SK-N-SH (cell line): ENCODE measurements around the gene LIPT1. TPM values are rescaled to one million over a fixed set of nuclear protein-coding genes. Genes with fewer than 3 reads are reported as not detected.

Source experiments
- CTCF ChIA-PET: fragments of 300-600, 350-600 bp; formaldehyde crosslinking; extraction: SDS; loops from one replicate; lab custom pipeline; 2021; lab: Yijun Ruan, JAX
- POLR2A ChIA-PET: fragments of 350-600 bp; sonication (Branson Sonifier 250); formaldehyde crosslinking; extraction: SDS; loops from one replicate; lab custom pipeline; 2020; ENCODE audit warnings: antibody characterized with exemption, inconsistent platforms; lab: Yijun Ruan, JAX
- DNase-seq: peaks from one replicate; pipeline ENCODE4 v3.0.0; 2012
- H2AFZ ChIP-seq: fragments of 200-600 bp; sonication (generic); 2 replicates; pipeline ENCODE4 v1.8.1; 2016; ENCODE audit warnings: antibody characterized with exemption, mild to moderate bottlenecking, low read depth
- H3F3A ChIP-seq: fragments of 200-600 bp; sonication (generic); replicated peaks from 2 replicates; pipeline ENCODE3; 2016; ENCODE audit warnings: antibody characterized with exemption, mild to moderate bottlenecking; ENCODE audit not compliant: insufficient read depth
- H3K27ac ChIP-seq, 2 experiments: fragments of 200-500 bp in 1 of 2; fragments of 200-600 bp in 1 of 2; sonication (Bioruptor generic) in 1 of 2; sonication (generic), shearing (Covaris generic) in 1 of 2; 2 replicates each; pipeline versions ENCODE4 v1.5.1 to v1.6.1; 2014 to 2016; ENCODE audit warnings: low read depth in 2 of 2, inconsistent platforms in 1 of 2, low read length in 1 of 2, mild to moderate bottlenecking in 1 of 2, mixed read lengths in 1 of 2
- H3K27me3 ChIP-seq: fragments of 200-600 bp; sonication (generic), shearing (Covaris generic); 2 replicates; pipeline ENCODE4 v1.6.1; 2016; ENCODE audit warnings: mixed run types; ENCODE audit not compliant: insufficient read depth
- H3K36me3 ChIP-seq, 2 experiments: fragments of 200-500 bp in 1 of 2; fragments of 200-600 bp in 1 of 2; sonication (Bioruptor generic) in 1 of 2; sonication (generic) in 1 of 2; replicated peaks in 1 of 2; 2 replicates each; pipeline versions ENCODE3 to v1.5.1; 2014 to 2016; ENCODE audit warnings: low read length in 1 of 2, mild to moderate bottlenecking in 1 of 2; ENCODE audit not compliant: insufficient read depth in 2 of 2, control insufficient read depth in 1 of 2
- H3K4me1 ChIP-seq, 2 experiments: fragments of 200-500 bp in 1 of 2; fragments of 200-600 bp in 1 of 2; sonication (Bioruptor generic) in 1 of 2; sonication (generic), shearing (Covaris generic) in 1 of 2; 2 replicates each; pipeline versions ENCODE4 v1.5.1 to v1.6.1; 2014 to 2016; ENCODE audit warnings: low read depth in 1 of 2, low read length in 1 of 2, mixed run types in 1 of 2; ENCODE audit not compliant: insufficient read depth in 2 of 2, control insufficient read depth in 1 of 2
- H3K4me2 ChIP-seq: fragments of 200-600 bp; sonication (generic), shearing (Covaris generic); 2 replicates; pipeline ENCODE4 v1.6.1; 2017; ENCODE audit warnings: mixed run types
- H3K4me3 ChIP-seq, 2 experiments: fragments of 200-500 bp in 1 of 2; fragments of 200-600 bp in 1 of 2; sonication (Bioruptor generic) in 1 of 2; sonication (generic), shearing (Covaris generic) in 1 of 2; 2 replicates each; pipeline versions ENCODE4 v1.5.1 to v1.8.1; 2014 to 2016; ENCODE audit warnings: low read depth in 2 of 2, inconsistent platforms in 1 of 2, low read length in 1 of 2, mild to moderate bottlenecking in 1 of 2, mixed read lengths in 1 of 2, moderate library complexity in 1 of 2
- H3K79me2 ChIP-seq: fragments of 200-600 bp; sonication (generic); 2 replicates; pipeline ENCODE4 v1.8.1; 2017; ENCODE audit warnings: mild to moderate bottlenecking; ENCODE audit not compliant: insufficient read depth
- H3K9ac ChIP-seq: fragments of 200-600 bp; sonication (generic); 2 replicates; pipeline ENCODE4 v1.6.1; 2017; ENCODE audit warnings: mixed run types
- H3K9me2 ChIP-seq: fragments of 200-600 bp; sonication (generic); 2 replicates; pipeline ENCODE4 v1.6.1; 2017; ENCODE audit warnings: mixed run types
- H3K9me3 ChIP-seq: fragments of 200-600 bp; sonication (generic); 2 replicates; pipeline ENCODE4 v1.6.1; 2017; ENCODE audit warnings: mixed run types, mild to moderate bottlenecking, moderate library complexity
- H4K20me1 ChIP-seq: fragments of 200-600 bp; sonication (generic); 2 replicates; pipeline ENCODE4 v1.6.1; 2017; ENCODE audit warnings: mild to moderate bottlenecking, mixed run types; ENCODE audit not compliant: insufficient read depth
- ELF1 ChIP-seq: IDR thresholded peaks from 2 replicates; pipeline ENCODE4 v1.4.0; 2012
- EP300 ChIP-seq, 2 experiments: IDR thresholded peaks; 2 replicates each; pipeline versions ENCODE4 v1.4.0 to v1.6.1; 2012; ENCODE audit warnings: borderline replicate concordance in 1 of 2, low read depth in 1 of 2, low read length in 1 of 2
- EZH2phosphoT487 ChIP-seq: fragments of 200-600 bp; sonication (generic); IDR thresholded peaks from 2 replicates; pipeline ENCODE4 v1.6.1; 2017; ENCODE audit warnings: low read depth, mixed run types, mild to moderate bottlenecking, antibody characterized with exemption, moderate library complexity, borderline replicate concordance
- FOXJ3 ChIP-seq: sonication (generic); formaldehyde crosslinking; IDR thresholded peaks from 2 replicates; pipeline ENCODE4 v1.5.1; 2020; ENCODE audit warnings: mild to moderate bottlenecking, missing genetic modification reagents
- FOXM1 ChIP-seq: IDR thresholded peaks from 2 replicates; pipeline ENCODE4 v1.4.0; 2012; ENCODE audit warnings: low read depth, mild to moderate bottlenecking
- GABPA ChIP-seq: IDR thresholded peaks from 2 replicates; pipeline ENCODE4 v1.4.0; 2012; ENCODE audit warnings: low read depth, mild to moderate bottlenecking
- MAX ChIP-seq: IDR thresholded peaks from 2 replicates; pipeline ENCODE4 v1.4.0; 2012; ENCODE audit warnings: low read depth
- MEF2A ChIP-seq: IDR thresholded peaks from 2 replicates; pipeline ENCODE4 v1.4.0; 2012; ENCODE audit warnings: low read depth, borderline replicate concordance
- MXI1 ChIP-seq: IDR thresholded peaks from 2 replicates; pipeline ENCODE4 v1.6.1; 2012; ENCODE audit warnings: mild to moderate bottlenecking, low read depth, low read length, improper control_type of control experiment
- NFIC ChIP-seq: IDR thresholded peaks from 2 replicates; pipeline ENCODE4 v1.4.0; 2012; ENCODE audit warnings: borderline replicate concordance
- NRF1 ChIP-seq: IDR thresholded peaks from 2 replicates; pipeline ENCODE4 v1.6.1; 2012; ENCODE audit warnings: low read depth, mild to moderate bottlenecking, low read length
- PBX3 ChIP-seq: IDR thresholded peaks from 2 replicates; pipeline ENCODE4; 2012
- RAD21 ChIP-seq: IDR thresholded peaks from 2 replicates; pipeline ENCODE4 v1.6.1; 2012; ENCODE audit warnings: mild to moderate bottlenecking, low read length
- RCOR1 ChIP-seq: fragments of 150-350 bp; IDR thresholded peaks from 2 replicates; pipeline ENCODE4 v1.6.1; 2017; ENCODE audit warnings: antibody characterized with exemption, low read length
- REST ChIP-seq: IDR thresholded peaks from 2 replicates; pipeline ENCODE4 v1.6.1; 2012; ENCODE audit warnings: mild to moderate bottlenecking, low read depth, low read length, moderate library complexity
- RXRA ChIP-seq: IDR thresholded peaks from 2 replicates; pipeline ENCODE4 v1.4.0; 2012; ENCODE audit warnings: low read depth, mild to moderate bottlenecking, borderline replicate concordance
- SIN3A ChIP-seq: IDR thresholded peaks from 2 replicates; pipeline ENCODE4 v1.6.1; 2012; ENCODE audit warnings: low read depth, mild to moderate bottlenecking, low read length, moderate library complexity, borderline replicate concordance
- SMC3 ChIP-seq: IDR thresholded peaks from 2 replicates; pipeline ENCODE4 v1.6.1; 2012; ENCODE audit warnings: low read depth, low read length, improper control_type of control experiment
- TAF1 ChIP-seq: IDR thresholded peaks from 2 replicates; pipeline ENCODE4 v1.6.1; 2012; ENCODE audit warnings: low read depth, mild to moderate bottlenecking, low read length, moderate library complexity, borderline replicate concordance
- TCF12 ChIP-seq: IDR thresholded peaks from 2 replicates; pipeline ENCODE4 v1.4.0; 2012
- TEAD4 ChIP-seq: IDR thresholded peaks from 2 replicates; pipeline ENCODE4 v1.4.0; 2012; ENCODE audit warnings: mild to moderate bottlenecking, borderline replicate concordance; ENCODE audit not compliant: insufficient read depth
- YY1 ChIP-seq: IDR thresholded peaks from 2 replicates; pipeline ENCODE4 v1.4.0; 2012; ENCODE audit warnings: low read depth, mild to moderate bottlenecking
- WGBS: methylation state at CpG from one replicate; pipeline ENCODE4 v1.1.6; 2017; ENCODE audit warnings: low lambda C conversion rate; 5-methylcytosine and 5-hydroxymethylcytosine counted together
- polyA plus RNA-seq, 3 experiments: library from polyadenylated mRNA; depleted of rRNA; stranded (reverse); fragments of >200 nt; gene quantifications; 2 replicates each; pipeline ENCODE4 v1.2.3, GENCODE V29; 2012
- TF ChIP-seq, protein P1 (sequence below): fragments of 150-350 bp; IDR thresholded peaks from 2 replicates; pipeline ENCODE4 v1.6.1; 2017; ENCODE audit warnings: antibody characterized with exemption, low read length, low read depth, borderline replicate concordance
- TF ChIP-seq, protein P2 (sequence below): IDR thresholded peaks from 2 replicates; pipeline ENCODE4 v1.4.0; 2012; ENCODE audit warnings: low read depth, borderline replicate concordance

LIPT1 gene
- polyA plus RNA-seq, 1 of the 3 experiments (the other 2 are of a cell fraction), result 5.4 TPM

- H4K20me1 ChIP-seq, result peaks cover 10% of the 10 kb centered on the region; the same call in 1 of the 2 replicates
- peak within 1 kb of the TSS; percentile 80 for H3K9ac ChIP-seq
- DNase-seq, result peak; percentile 82
- H3K9me3 ChIP-seq, result no peaks in the 10 kb centered on the region
- peak within 1 kb of the TSS; percentile 88 for H3K4me2 ChIP-seq
- WGBS, result under 1% methylated on average over 31 of the region's 39 CpGs
- CTCF ChIA-PET, result interaction anchor here (0.6 to 2.1 kb wide), 16 partner anchors 8 to 523 kb away, joined by 3 to 11 read pairs (median 3); partner anchors contain the start of genes EIF5B, LIPT1 and TSGA10
- peaks cover 0 to 3% of the 10 kb centered on the region in 2 experiments for H3K36me3 ChIP-seq
- H3K27me3 ChIP-seq, result no peaks in the 10 kb centered on the region
- H3K79me2 ChIP-seq, result peaks cover 85% of the 10 kb centered on the region
- peak within 1 kb of the TSS; percentile 89 to 95 for H3K4me3 ChIP-seq
- POLR2A ChIA-PET, result interaction anchor here (0.6 to 2.0 kb wide), 3 partner anchors 26 to 156 kb away, joined by 3 to 8 read pairs (median 4); partner anchors contain the start of genes C2orf15, EIF5B, LIPT1 and TSGA10
- H3F3A ChIP-seq, result peaks cover 5% of the 10 kb centered on the region
- H3K9me2 ChIP-seq, result no peaks in the 10 kb centered on the region
- H2AFZ ChIP-seq, result peak within 1 kb of the TSS; percentile 91
- H3K4me1 ChIP-seq, result peaks cover 0 to 16% of the 10 kb centered on the region in 2 experiments; a peak in 2 of 4 replicates
- peak within 1 kb of the TSS; percentile 69 to 91 for H3K27ac ChIP-seq
- peak; percentile 89 for TF ChIP-seq MXI1
- peak; percentile 94 for TF ChIP-seq GABPA
- TF ChIP-seq MEF2A, result no peak
- peak; percentile 96 for TF ChIP-seq ELF1
- peak; percentile 88 for TF ChIP-seq MAX
- no peak for TF ChIP-seq FOXM1
- TF ChIP-seq SMC3, result peak; percentile 4; the same call in 1 of the 2 replicates
- peak; percentile 72 for TF ChIP-seq REST
- TF ChIP-seq RAD21, result no peak
- TF ChIP-seq, protein P1, sequence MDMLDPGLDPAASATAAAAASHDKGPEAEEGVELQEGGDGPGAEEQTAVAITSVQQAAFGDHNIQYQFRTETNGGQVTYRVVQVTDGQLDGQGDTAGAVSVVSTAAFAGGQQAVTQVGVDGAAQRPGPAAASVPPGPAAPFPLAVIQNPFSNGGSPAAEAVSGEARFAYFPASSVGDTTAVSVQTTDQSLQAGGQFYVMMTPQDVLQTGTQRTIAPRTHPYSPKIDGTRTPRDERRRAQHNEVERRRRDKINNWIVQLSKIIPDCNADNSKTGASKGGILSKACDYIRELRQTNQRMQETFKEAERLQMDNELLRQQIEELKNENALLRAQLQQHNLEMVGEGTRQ, result peak; percentile 73
- TF ChIP-seq NRF1, result peak; percentile 81
- TF ChIP-seq EP300 (IDR thresholded peaks at IDR 0.05; ENCODE audit: borderline replicate concordance in 1 of 2, low read depth in 1 of 2, low read length in 1 of 2), result no peak; a peak in 2 of 4 replicates
- no peak for TF ChIP-seq NFIC
- no peak for TF ChIP-seq EZH2phosphoT487
- TF ChIP-seq RCOR1, result no peak
- TF ChIP-seq, protein P2, sequence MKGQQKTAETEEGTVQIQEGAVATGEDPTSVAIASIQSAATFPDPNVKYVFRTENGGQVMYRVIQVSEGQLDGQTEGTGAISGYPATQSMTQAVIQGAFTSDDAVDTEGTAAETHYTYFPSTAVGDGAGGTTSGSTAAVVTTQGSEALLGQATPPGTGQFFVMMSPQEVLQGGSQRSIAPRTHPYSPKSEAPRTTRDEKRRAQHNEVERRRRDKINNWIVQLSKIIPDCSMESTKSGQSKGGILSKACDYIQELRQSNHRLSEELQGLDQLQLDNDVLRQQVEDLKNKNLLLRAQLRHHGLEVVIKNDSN, result peak; percentile 96
- TF ChIP-seq PBX3, result no peak
- peak; percentile 95; the same call in 1 of the 2 replicates for TF ChIP-seq SIN3A
- no peak for TF ChIP-seq FOXJ3
- TF ChIP-seq RXRA, result no peak
- TF ChIP-seq TAF1, result peak; percentile 98
- TF ChIP-seq TEAD4, result no peak
- TF ChIP-seq TCF12, result peak; percentile 22; the same call in 1 of the 2 replicates
- 0 out of 2 replicates have a peak, but pooled peaks have one; percentile 32 for TF ChIP-seq YY1
Observed at GRCh38 chr2:99180755-99181623, 26.2 kb downstream of the LIPT1 start, which contains the start of the genes MITD1 and MRPL30. MITD1 (minus strand) TSS chr2:99181058; CDS start chr2:99180981, 77 bp downstream. MRPL30 (plus strand) TSS chr2:99181184; CDS start chr2:99186204, 5,020 bp downstream.
